Activated naive CD8-positive, alpha-beta T cell treated with anti-CD3 and anti-CD28 coated beads for 36 hours (primary cell): ENCODE data around the gene DAB1. TPM values are rescaled to one million over a fixed set of nuclear protein-coding genes. Genes with fewer than 3 reads are reported as not detected.

Source experiments
- DNase-seq: peaks from one replicate; pipeline ENCODE4 v3.0.0; 2021
- H3K27ac Mint-ChIP-seq: one replicate; pipeline ENCODE4 v1.8.0; 2022; ENCODE audit warnings: mild to moderate bottlenecking, moderate library complexity, mixed read lengths
- H3K27me3 Mint-ChIP-seq: one replicate; pipeline ENCODE4 v1.8.0; 2022; ENCODE audit warnings: mild to moderate bottlenecking, mixed read lengths
- H3K36me3 Mint-ChIP-seq: one replicate; pipeline ENCODE4 v1.8.0; 2021; ENCODE audit warnings: mild to moderate bottlenecking, mixed read lengths
- H3K4me1 Mint-ChIP-seq: one replicate; pipeline ENCODE4 v1.8.0; 2021; ENCODE audit warnings: mixed read lengths
- H3K4me3 Mint-ChIP-seq: one replicate; pipeline ENCODE4 v1.8.0; 2022; ENCODE audit warnings: mild to moderate bottlenecking, moderate library complexity, mixed read lengths
- H3K9me3 Mint-ChIP-seq: one replicate; pipeline ENCODE4 v1.8.0; 2022; ENCODE audit warnings: mixed read lengths
- total RNA-seq, 2 experiments: library from RNA; stranded (reverse); gene quantifications; one replicate each; pipeline ENCODE4 v1.2.3, GENCODE V29; 2021

DAB1 gene
- total RNA-seq, 2 experiments from 2014 or later: not detected

DNA sequence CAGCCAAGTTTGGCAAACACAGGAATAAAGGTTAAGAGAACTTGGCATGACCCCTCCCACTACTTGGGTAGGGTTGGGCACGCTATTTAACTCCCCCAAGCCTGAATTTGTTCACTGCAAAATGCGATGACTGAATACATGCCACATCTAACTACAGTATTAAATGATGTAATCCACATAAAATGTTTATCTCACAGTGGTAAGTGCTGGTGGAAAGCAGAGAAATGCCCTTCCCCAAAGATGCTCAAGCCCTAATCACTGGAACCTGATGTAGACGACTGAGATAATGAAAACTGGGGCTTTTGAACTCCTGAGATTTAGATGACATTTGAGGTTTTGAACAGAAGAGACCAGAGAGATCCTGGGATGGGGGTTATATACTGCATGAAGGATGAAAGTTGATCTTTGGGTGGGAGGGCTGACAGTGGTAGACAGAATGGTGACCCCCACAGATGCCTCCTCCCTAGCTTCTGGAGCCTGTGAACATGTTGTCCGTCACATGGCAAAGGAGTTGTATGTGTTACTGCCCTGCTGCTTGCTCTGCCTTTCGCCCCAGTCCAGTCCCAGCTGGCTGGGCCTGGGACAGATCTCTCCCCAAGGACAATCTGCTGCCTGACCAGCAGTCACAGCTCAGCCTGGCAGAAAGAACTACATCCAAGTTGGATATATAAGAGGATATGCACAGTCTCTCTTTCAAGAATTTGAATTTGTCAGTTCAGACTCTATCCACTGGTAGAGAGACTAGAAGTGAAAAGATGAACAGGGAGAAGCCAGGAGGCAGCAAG, 120.9 kb downstream of the DAB1 start:
- no peak for DNase-seq
- Mint-ChIP-seq H3K4me1 (peaks cover 6% of the 10 kb centered on the region), H3K27ac (no peak overlapping the region), H3K36me3 (peaks cover 3% of the 10 kb centered on the region), H3K27me3 (peaks cover 6% of the 10 kb centered on the region), H3K9me3 (peaks cover 6% of the 10 kb centered on the region), H3K4me3 (no peak overlapping the region)

DNA sequence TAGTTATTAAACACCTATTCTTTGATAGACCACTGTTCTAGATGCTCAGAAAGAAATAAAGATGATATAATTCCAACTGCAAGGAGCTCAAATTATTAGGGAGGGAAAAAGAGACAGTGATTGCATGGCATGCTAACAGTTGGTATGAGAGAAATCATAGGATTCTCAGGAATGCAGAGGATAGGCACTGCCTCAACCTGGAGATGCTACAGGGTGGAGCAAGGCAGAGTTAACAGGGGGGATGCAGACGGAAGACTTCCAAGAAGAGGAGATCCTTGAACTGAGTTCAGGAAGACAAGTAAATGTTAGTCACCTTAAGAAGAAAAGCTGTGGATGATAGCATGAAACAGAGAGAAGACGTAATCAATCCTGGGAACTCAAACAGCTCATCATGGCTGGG, 123.7 kb downstream of the DAB1 start:
- no peak overlapping the region for H3K4me3 Mint-ChIP-seq
- no peak overlapping the region for H3K27ac Mint-ChIP-seq
- H3K27me3 Mint-ChIP-seq: peaks cover 10% of the 10 kb centered on the region
- DNase-seq: no peak
- H3K36me3 Mint-ChIP-seq: no peaks in the 10 kb centered on the region
- H3K4me1 Mint-ChIP-seq: no peaks in the 10 kb centered on the region
- H3K9me3 Mint-ChIP-seq: no peaks in the 10 kb centered on the region

DNA sequence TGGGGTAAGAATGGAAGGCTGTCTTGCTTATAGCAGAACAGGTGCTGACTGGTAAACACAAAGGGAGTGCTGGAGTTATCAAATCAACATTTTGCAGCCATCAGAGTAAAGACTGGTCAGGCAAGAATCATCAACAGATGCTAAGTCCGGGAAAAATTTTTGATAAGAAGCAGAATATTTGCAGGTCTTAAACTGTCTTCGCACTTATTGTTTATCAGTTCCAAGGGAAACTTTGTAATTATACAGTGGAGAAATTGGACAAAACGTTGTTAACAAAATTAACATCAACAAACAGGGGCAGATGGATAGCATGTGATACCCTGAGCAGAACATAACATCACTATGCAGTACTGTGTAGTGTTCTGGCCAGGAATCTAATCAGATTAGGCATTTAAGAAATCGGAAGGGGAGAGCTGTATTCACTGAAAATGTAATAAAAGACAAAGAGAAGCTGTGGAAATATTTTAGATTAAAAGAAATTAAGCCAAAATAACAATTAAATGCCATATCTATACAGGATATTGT, 127.1 kb downstream of the DAB1 start:
- H3K9me3 Mint-ChIP-seq: no peaks in the 10 kb centered on the region
- H3K4me1 Mint-ChIP-seq: no peaks in the 10 kb centered on the region
- no peak overlapping the region for H3K27ac Mint-ChIP-seq
- H3K36me3 Mint-ChIP-seq: no peaks in the 10 kb centered on the region
- peaks cover 3% of the 10 kb centered on the region for H3K27me3 Mint-ChIP-seq
- no peak overlapping the region for H3K4me3 Mint-ChIP-seq
- no peak for DNase-seq

DNA sequence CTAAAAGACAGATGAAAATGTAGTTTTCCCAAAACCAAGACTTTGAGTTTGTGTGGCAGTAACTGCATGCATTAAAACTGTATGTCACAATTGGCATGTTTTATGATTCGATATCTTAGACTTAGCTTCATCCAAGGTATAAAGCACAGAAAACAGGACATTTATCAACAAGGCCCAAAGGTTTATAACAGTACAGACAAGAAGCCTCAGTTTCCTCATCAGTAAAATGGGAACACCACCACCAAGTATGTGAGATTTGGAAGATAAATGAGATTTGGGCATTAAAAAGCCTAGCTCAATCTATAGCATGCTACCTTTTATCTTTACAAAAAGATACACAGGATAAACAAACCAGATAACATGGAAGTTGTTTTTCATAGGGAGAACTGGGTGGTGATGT, 128.5 kb downstream of the DAB1 start:
- Mint-ChIP-seq H3K27ac (no peak overlapping the region), H3K27me3 (peaks cover 3% of the 10 kb centered on the region), H3K4me3 (no peak overlapping the region), H3K9me3 (no peaks in the 10 kb centered on the region), H3K36me3 (no peaks in the 10 kb centered on the region), H3K4me1 (no peaks in the 10 kb centered on the region)
- no peak for DNase-seq

DNA sequence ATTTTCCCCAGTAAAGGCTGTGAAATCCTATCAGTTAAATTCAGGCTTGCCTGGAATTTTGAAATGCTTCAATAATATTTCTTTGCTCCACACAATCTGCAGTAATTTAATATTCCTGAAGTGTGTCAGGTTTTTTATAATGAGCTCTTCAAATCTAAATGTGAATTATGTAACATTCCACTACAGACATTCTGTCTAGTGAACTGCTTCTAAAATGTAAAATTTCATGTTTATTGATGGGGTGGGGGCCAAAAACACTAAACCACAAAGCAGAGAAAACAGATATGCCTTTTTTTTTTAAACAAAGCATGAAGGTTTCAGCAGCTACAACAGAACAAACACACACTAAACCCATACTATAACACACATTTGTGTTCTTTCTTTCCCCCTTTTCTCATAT, 129.7 kb downstream of the DAB1 start:
- H3K4me1 Mint-ChIP-seq: no peaks in the 10 kb centered on the region
- H3K9me3 Mint-ChIP-seq: no peaks in the 10 kb centered on the region
- H3K27ac Mint-ChIP-seq: no peak overlapping the region
- no peak overlapping the region for H3K4me3 Mint-ChIP-seq
- H3K27me3 Mint-ChIP-seq: peaks cover 3% of the 10 kb centered on the region
- no peak for DNase-seq
- no peaks in the 10 kb centered on the region for H3K36me3 Mint-ChIP-seq

DNA sequence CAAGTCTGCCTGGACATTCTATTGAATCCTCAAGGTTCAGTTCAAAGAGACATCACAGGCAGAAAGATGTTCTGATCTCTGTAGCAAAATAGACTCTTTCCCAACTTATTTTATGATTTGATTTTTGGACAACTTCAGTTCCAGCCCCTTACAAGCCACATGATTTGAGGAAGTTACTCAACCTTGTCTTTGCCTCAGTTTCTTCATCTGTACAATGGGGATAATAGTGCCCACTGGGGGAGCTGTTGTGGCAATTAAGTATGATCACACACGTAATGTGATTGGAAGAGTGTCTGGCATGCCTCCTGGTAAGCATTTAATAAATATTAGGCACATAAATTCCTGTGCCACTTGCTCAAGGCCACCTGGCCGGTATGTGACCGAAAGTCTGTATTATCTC, 130.6 kb downstream of the DAB1 start:
- H3K27ac Mint-ChIP-seq: no peak overlapping the region
- no peaks in the 10 kb centered on the region for H3K9me3 Mint-ChIP-seq
- DNase-seq: no peak
- H3K27me3 Mint-ChIP-seq: peaks cover 7% of the 10 kb centered on the region
- H3K4me1 Mint-ChIP-seq: no peaks in the 10 kb centered on the region
- H3K36me3 Mint-ChIP-seq: no peaks in the 10 kb centered on the region
- H3K4me3 Mint-ChIP-seq: no peak overlapping the region

DNA sequence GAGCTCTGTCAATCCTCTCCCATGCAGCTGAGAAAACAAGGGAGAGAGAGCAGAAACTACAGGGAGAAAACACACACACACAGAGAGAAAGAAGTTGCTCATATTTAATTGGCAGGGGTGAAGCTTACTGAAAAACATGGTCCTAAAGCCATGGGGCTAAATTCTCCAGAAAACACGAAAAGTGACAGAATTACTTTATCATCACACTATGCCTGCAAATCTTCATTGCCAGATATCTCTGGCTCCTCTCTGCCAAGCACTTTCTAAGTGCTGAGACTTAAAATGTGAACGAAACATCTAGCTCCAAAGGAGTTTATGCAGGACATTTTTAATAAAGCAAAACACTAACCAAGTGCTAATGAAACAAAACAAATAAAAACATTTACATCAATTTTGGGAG, 134.1 kb downstream of the DAB1 start:
- no peak overlapping the region for H3K4me3 Mint-ChIP-seq
- H3K27me3 Mint-ChIP-seq: peaks cover 9% of the 10 kb centered on the region
- no peak for DNase-seq
- no peaks in the 10 kb centered on the region for H3K36me3 Mint-ChIP-seq
- H3K9me3 Mint-ChIP-seq: no peaks in the 10 kb centered on the region
- H3K27ac Mint-ChIP-seq: no peak overlapping the region
- no peaks in the 10 kb centered on the region for H3K4me1 Mint-ChIP-seq

DNA sequence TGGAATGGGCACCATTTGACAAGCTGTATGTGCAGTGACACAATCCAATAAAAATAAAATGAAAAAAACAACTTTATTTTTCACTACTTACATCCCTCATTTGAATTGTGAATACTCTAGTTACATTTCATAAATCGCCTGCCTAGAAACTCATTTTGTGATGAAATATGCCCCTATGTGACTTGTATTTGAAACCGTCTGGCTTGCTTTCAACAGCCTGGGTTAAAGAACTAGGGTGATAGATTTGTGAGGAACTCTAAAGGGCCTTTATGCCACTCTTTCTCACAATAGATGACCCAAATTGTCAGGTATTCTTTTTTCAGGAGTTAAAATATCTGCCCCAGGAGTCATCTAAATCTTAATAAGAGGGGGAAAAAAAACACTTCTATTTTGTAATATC, 137.9 kb downstream of the DAB1 start:
- H3K36me3 Mint-ChIP-seq: no peaks in the 10 kb centered on the region

DNA sequence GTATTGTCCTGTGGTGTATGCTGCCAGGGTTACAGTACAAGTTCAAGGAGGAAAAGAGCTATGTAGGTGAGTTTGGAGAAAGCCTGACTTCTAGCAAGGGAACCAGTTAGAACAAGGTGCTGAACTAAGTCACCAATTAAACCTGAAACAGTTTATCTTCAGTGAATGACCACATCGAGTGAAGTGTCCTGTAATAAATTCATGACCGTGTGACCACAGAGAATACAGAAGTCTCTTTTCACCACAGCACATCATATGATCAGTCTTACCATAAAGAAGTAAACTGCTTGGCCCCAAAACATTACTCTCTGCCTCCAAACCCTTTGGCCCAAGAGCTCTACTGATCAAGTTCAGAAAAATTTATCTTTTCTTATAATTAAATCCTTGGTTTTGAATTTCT, 141.4 kb downstream of the DAB1 start:
- H3K36me3 Mint-ChIP-seq: no peaks in the 10 kb centered on the region
- no peaks in the 10 kb centered on the region for H3K9me3 Mint-ChIP-seq
- no peak overlapping the region for H3K27ac Mint-ChIP-seq
- no peaks in the 10 kb centered on the region for H3K4me1 Mint-ChIP-seq
- no peak for DNase-seq
- H3K4me3 Mint-ChIP-seq: no peak overlapping the region
- H3K27me3 Mint-ChIP-seq: no peaks in the 10 kb centered on the region

More for the DNA sequence above, 137.9 kb downstream of the DAB1 start:
- H3K9me3 Mint-ChIP-seq: no peaks in the 10 kb centered on the region
- H3K4me1 Mint-ChIP-seq: no peaks in the 10 kb centered on the region
- peaks cover 9% of the 10 kb centered on the region for H3K27me3 Mint-ChIP-seq
- H3K4me3 Mint-ChIP-seq: no peak overlapping the region
- no peak overlapping the region for H3K27ac Mint-ChIP-seq
- DNase-seq: no peak

DNA sequence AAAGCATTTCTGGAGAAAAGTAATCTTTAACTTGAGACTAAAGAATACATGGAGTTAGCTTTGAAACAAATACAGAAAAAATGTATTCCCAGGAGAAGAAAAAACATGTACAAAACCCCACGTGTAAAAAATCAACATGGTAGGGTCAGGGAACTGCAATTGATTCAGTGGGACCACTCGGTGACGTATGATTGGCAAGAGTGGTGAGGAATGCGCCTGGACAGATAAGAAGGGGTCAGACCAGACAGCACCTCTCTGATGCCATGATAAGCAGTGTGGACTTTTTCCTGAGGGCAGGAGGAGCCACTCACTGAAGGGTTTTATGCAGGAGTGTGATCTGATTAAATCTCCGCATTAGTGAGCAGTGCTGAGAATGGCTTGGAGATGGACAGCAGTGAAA, 142.5 kb downstream of the DAB1 start:
- DNase-seq: no peak
- H3K9me3 Mint-ChIP-seq: no peaks in the 10 kb centered on the region
- no peaks in the 10 kb centered on the region for H3K27me3 Mint-ChIP-seq
- H3K27ac Mint-ChIP-seq: no peak overlapping the region
- H3K4me1 Mint-ChIP-seq: no peaks in the 10 kb centered on the region
- H3K36me3 Mint-ChIP-seq: no peaks in the 10 kb centered on the region
- no peak overlapping the region for H3K4me3 Mint-ChIP-seq

DNA sequence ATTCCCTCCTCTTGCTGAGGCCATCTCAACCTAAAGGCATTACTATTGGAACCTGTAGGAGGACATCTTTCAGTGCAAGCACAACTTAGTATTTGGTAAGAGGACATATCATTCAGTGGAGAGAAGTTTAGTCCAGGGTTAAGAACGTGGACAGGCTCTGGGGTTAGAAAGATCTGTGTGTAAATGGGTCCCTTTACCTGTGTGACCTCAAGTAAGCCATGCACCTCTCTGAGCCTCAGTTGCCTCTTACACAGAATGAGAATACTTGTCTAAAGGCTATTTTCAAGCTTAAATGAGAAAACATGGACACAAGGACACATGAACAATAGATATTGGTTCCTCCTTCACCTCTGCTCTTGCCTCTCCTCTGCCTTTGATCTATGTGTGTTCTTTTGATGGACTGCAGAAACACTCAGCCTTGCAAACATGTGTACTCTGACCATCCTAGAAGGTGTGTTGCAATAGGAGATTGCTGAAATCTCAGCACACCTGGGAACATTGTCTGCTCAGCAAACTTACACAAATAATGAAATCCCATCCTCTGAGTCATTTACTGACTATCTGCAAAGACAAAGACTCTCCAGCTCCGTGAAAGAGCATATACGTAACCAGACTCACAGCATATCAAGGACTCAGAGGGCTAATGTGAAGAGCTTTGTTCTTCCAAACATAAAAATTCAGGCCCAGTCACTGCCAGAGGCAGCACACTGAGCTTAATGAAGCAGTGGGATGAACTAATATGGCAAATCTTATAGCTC, 143.8 kb downstream of the DAB1 start:
- DNase-seq: no peak
- no peaks in the 10 kb centered on the region for H3K9me3 Mint-ChIP-seq
- no peaks in the 10 kb centered on the region for H3K27me3 Mint-ChIP-seq
- H3K4me1 Mint-ChIP-seq: no peaks in the 10 kb centered on the region
- no peak overlapping the region for H3K27ac Mint-ChIP-seq
- no peaks in the 10 kb centered on the region for H3K36me3 Mint-ChIP-seq
- no peak overlapping the region for H3K4me3 Mint-ChIP-seq

DNA sequence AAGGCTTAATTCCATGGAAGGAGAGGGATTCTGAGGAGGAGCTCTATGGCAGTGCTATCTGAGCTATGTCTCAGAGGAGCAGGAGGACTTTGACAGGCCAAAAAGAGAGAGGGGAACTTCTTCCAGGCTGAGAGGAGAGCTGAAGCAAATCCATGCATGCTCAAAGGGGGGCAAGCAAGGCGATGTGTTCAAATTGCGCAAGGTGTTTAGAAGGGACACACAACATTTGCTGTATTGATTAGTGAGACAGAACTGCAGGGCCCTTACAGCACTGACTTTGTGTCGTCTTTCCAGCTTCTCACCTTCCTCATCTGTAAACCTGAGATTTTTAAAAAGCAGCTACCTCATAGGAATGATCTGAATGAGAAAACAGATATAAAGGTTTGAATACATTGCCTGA, 145.3 kb downstream of the DAB1 start:
- Mint-ChIP-seq H3K4me1 (no peaks in the 10 kb centered on the region), H3K27me3 (no peaks in the 10 kb centered on the region), H3K36me3 (no peaks in the 10 kb centered on the region)

DNA sequence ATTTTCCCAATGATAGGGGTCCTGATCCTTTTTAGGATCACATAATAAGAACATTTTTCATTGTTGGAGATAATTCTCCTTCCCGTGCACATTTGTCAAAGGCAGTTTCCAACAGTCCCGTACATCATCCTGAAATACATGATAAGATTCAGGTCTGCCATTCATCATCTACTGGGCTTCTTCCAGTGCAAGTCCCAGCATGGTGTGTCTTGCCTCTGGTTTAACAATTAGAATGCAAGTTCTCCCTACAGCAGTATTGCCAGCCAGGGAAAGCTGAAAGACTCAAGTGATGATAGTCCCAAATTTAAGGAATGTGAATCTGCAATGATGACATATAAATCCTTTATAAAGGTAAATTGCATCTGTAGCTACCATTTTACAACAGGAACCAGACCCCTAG, 146.2 kb downstream of the DAB1 start:
- Mint-ChIP-seq H3K4me1 (no peaks in the 10 kb centered on the region), H3K9me3 (no peaks in the 10 kb centered on the region), H3K27me3 (no peaks in the 10 kb centered on the region), H3K36me3 (no peaks in the 10 kb centered on the region), H3K27ac (no peak overlapping the region), H3K4me3 (no peak overlapping the region)
- no peak for DNase-seq

More for the DNA sequence above, 145.3 kb downstream of the DAB1 start:
- DNase-seq: no peak
- Mint-ChIP-seq H3K27ac (no peak overlapping the region), H3K4me3 (no peak overlapping the region), H3K9me3 (no peaks in the 10 kb centered on the region)

DNA sequence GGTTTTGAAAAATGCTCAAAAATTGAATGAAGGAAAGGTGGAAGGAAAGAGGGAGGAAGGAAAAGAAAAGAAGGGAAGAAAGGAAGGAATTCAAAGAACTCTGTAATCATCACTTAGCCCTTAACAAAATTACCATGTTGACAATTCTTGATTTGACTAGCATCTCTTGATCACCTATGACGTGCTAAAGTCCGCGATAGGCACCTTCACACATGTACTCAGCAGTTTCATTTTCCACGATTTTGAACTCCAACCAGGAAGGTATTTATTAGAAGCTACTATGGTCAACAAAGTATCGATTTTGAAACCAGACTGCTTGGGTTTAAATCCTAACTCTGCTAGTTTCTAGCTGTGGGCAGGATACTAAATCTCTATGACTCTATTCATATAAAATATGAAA, 146.9 kb downstream of the DAB1 start:
- no peak overlapping the region for H3K4me3 Mint-ChIP-seq
- no peaks in the 10 kb centered on the region for H3K27me3 Mint-ChIP-seq
- no peaks in the 10 kb centered on the region for H3K36me3 Mint-ChIP-seq
- no peak for DNase-seq
- no peaks in the 10 kb centered on the region for H3K9me3 Mint-ChIP-seq
- no peak overlapping the region for H3K27ac Mint-ChIP-seq
- H3K4me1 Mint-ChIP-seq: no peaks in the 10 kb centered on the region

DNA sequence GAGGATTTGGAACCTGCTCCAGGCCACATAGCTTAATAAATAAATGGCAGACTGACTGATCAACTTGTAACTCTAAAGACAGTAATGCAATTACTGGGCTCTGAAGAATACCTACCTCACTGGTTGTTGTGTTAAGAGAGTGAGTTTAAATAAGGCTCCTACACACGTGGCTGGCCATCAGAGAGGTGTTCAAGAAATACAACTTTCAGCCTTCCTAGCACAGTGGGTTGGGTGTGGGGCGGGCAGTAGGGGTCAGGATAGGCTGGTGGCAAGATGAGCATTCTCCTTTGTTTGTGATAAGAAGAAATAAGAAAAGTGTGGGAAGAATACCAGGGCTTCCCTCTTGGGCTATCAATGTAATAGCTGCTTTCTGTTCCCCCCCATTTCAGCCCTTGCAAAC, 151.3 kb downstream of the DAB1 start:
- H3K4me1 Mint-ChIP-seq: no peaks in the 10 kb centered on the region
- H3K9me3 Mint-ChIP-seq: no peaks in the 10 kb centered on the region
- no peak overlapping the region for H3K27ac Mint-ChIP-seq
- no peak overlapping the region for H3K4me3 Mint-ChIP-seq
- no peaks in the 10 kb centered on the region for H3K36me3 Mint-ChIP-seq
- no peak for DNase-seq
- no peaks in the 10 kb centered on the region for H3K27me3 Mint-ChIP-seq

DNA sequence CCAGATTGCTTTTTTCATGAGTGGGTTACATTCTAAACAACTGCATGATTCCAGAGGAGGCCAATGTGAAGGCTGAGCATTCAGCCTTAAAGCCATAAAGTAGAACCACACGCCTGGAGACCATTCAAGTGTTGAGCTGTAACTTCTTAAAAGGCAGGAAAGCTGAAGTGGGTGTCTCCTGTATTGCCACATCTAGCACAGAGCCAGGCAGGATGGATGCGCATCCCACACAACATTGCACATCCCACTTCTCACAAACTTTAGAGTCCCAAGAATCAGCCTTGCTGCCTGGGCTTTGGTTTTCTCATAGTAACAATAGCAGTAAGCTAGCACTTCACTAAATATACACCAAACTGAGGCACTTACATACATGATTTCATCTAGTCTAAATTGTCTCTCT, 151.7 kb downstream of the DAB1 start:
- no peaks in the 10 kb centered on the region for H3K9me3 Mint-ChIP-seq
- H3K4me3 Mint-ChIP-seq: no peak overlapping the region
- no peaks in the 10 kb centered on the region for H3K4me1 Mint-ChIP-seq
- H3K27me3 Mint-ChIP-seq: peaks cover 4% of the 10 kb centered on the region
- DNase-seq: no peak
- H3K36me3 Mint-ChIP-seq: no peaks in the 10 kb centered on the region
- no peak overlapping the region for H3K27ac Mint-ChIP-seq
